ENCODE measurements around the gene KNCN.

- TF ChIP-seq CTCF (IDR thresholded peaks at IDR 0.05) = no peak
- TF ChIP-seq POLR2A (IDR thresholded peaks at IDR 0.05) = no peak
- no peak for TF ChIP-seq EP300 (IDR thresholded peaks at IDR 0.05)
Measured at GRCh38 chr1:46497665-46498064, 53.8 kb downstream of the KNCN start.
